Hepatocyte (in vitro differentiated cells): ENCODE results near the gene ZNF536.

Experiments
- EZH2 ChIP-seq: fragments of 200-600 bp; sonication (generic); IDR thresholded peaks from 2 replicates; pipeline ENCODE4 v1.6.1; 2016; ENCODE audit warnings: antibody characterized with exemption, mild to moderate bottlenecking, borderline replicate concordance
- EZH2phosphoT487 ChIP-seq: fragments of 200-600 bp; sonication (generic); IDR thresholded peaks from one replicate; pipeline ENCODE4 v1.6.1; 2018; ENCODE audit warnings: antibody characterized with exemption, mild to moderate bottlenecking, low read depth, moderate library complexity; ENCODE audit not compliant: unreplicated experiment, severe bottlenecking
- TF ChIP-seq, protein P1 (sequence below): fragments of 200-600 bp; sonication (generic); IDR thresholded peaks from 2 replicates; pipeline ENCODE4 v1.5.1; 2016; ENCODE audit warnings: antibody characterized with exemption, mild to moderate bottlenecking; ENCODE audit not compliant: poor library complexity

DNA sequence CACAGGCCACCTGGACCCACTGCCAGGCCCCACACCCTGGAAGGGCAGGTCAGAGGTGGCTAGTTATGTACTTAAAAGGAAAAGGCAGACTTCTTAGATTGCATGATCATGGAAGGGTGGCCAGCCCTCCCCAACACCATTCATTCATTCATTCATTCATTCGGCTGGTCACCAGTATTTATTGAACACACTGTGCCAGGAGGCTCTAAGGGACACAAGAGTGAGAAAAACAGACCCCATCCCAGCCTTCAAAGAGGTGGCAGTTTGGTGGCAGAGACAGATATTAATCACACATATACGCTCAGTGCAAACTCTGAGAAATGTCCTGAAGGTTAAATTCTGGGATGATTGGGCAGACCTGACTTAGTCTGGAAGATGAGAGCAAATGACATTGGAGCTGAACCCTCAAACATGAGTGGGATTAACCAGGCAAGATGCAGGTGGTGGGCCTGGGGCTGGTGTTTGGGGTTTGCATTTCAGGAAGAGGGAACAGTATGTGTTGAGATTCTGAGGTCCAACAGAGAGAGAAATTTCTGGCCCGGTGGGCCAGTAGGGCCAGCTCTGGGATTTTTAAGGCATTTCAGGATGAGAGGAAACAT is 147.5 kb downstream of the ZNF536 start:
- TF ChIP-seq, protein P1, sequence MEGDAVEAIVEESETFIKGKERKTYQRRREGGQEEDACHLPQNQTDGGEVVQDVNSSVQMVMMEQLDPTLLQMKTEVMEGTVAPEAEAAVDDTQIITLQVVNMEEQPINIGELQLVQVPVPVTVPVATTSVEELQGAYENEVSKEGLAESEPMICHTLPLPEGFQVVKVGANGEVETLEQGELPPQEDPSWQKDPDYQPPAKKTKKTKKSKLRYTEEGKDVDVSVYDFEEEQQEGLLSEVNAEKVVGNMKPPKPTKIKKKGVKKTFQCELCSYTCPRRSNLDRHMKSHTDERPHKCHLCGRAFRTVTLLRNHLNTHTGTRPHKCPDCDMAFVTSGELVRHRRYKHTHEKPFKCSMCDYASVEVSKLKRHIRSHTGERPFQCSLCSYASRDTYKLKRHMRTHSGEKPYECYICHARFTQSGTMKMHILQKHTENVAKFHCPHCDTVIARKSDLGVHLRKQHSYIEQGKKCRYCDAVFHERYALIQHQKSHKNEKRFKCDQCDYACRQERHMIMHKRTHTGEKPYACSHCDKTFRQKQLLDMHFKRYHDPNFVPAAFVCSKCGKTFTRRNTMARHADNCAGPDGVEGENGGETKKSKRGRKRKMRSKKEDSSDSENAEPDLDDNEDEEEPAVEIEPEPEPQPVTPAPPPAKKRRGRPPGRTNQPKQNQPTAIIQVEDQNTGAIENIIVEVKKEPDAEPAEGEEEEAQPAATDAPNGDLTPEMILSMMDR, result no peak
- TF ChIP-seq EZH2 (no peak), EZH2phosphoT487 (no peak)
